Measurements from ENCODE around the gene KIF17. TPM values are rescaled to one million over a fixed set of nuclear protein-coding genes. Genes with fewer than 3 reads are reported as not detected.

KIF17 gene
- total RNA-seq (2014; rRNA removed; shearing (Covaris generic)): 1.9 and 4.0 TPM in 2 replicates

DNA sequence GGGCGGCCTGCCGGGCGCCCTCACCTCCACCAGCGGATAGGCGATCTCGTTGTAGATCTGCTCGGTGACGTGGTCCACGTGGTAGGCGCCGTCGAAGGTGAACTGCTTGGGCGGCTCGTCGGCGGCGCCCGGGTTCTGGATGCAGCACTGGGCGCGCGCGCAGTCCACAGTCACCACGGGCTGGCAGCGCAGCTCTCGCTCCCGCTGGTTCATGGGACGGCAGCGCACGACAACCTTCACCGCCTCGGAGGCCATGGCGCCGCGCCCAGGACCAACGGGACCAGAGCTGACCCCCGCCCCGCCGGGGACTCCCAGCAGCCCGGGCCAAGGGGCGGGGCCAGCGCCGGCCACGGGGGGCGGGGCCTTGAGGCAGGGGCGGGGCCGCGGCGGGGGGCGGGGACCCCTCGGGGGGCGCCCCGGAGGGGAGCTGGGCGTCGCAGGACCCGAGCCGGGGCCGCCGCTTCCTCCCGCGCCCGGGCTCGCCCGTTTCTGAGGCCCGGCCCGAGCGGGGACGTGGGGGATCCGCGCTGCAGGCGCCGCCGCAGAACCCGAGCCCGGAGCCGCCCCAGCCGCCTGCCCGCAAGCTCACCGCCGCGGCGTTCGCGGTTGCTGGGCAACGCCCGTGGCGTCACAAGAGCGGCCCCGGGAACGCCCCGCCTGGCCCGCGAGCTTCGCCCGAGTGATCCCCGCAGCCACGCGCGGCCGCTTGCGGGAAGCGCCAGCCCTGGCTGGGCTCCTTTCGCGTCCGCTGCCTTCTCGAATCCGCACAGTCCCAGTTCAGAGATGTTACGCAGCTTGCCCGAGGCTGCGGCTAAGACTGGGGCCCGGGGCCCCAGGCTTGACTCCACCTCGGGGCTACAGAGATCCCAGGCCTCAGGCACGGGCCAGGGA, at the start of gene KIF17:
KIF17 (minus strand) TSS at position 556 of the 891 bp plus-strand sequence; CDS start at position 255, 301 bp downstream.
- Histone ChIP-seq H3K9me3 (replicated peaks) (0 out of 2 replicates have a peak, but pooled peaks cover 6% of the 10 kb centered on the region), H3K4me3 (peak within 1 kb of the TSS; percentile 47), H3K36me3 (no peaks in the 10 kb centered on the region), H3K27ac (no peak within 1 kb of the TSS), H3K4me1 (replicated peaks) (peaks cover 10% of the 10 kb centered on the region), H3K27me3 (replicated peaks) (no peaks in the 10 kb centered on the region)
- DNase-seq (ENCODE audit: low read depth in 1 of 2, low spot score in 2 of 2): peak; percentile 48 to 73

DNA sequence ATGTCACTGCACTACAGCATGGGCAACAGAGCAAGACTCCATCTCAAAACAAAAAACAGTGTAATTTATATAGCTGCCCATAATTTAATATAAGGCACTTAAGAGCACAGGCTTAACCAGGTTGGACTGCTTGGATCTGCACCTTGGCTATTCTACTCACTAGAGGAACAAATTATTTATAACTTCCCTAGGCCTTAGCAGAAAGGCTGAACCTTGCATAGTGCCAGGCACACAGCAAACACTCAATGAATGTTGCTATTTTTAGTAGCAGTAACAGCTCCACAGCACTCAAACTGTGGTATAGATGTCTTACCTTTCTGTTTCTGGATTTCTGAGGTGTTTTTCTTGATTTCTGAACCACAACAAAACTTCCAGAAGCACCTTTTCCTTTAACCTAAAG, 49.5 kb upstream of the KIF17 start:
- H3K27me3 ChIP-seq (replicated peaks): no peaks in the 10 kb centered on the region
- 0 out of 2 replicates have a peak, but pooled peaks cover 3% of the 10 kb centered on the region for H3K4me1 ChIP-seq (replicated peaks)
- peaks cover 99% of the 10 kb centered on the region for H3K36me3 ChIP-seq
- H3K9me3 ChIP-seq (replicated peaks): no peaks in the 10 kb centered on the region
- H3K27ac ChIP-seq: no peak overlapping the region
- H3K4me3 ChIP-seq: no peak overlapping the region
- DNase-seq (ENCODE audit: low read depth in 1 of 2, low spot score in 2 of 2): no peak

DNA sequence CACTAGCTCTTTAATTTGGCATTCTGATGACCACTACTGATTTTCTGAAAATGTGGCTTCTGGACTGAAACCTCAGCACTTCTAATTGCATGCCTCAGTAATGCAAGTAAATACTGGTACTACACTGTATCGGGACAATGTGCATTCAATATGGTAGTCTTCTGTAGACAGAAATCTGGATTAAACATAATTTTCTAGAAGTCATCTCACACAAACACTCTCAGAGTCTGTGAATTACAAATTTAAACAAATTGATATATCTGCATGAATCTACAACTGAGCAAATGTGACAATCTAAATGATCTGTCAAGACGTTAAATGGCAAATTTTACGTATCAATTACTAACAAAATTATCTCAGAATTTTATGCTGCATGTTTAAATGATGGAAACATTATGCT, 45.6 kb upstream of the KIF17 start:
- Histone ChIP-seq H3K36me3 (peaks cover 98% of the 10 kb centered on the region), H3K4me1 (replicated peaks) (no peaks in the 10 kb centered on the region), H3K9me3 (replicated peaks) (no peaks in the 10 kb centered on the region), H3K27ac (no peak overlapping the region), H3K4me3 (no peak overlapping the region), H3K27me3 (replicated peaks) (no peaks in the 10 kb centered on the region)
- DNase-seq (ENCODE audit: low read depth in 1 of 2, low spot score in 2 of 2): no peak

DNA sequence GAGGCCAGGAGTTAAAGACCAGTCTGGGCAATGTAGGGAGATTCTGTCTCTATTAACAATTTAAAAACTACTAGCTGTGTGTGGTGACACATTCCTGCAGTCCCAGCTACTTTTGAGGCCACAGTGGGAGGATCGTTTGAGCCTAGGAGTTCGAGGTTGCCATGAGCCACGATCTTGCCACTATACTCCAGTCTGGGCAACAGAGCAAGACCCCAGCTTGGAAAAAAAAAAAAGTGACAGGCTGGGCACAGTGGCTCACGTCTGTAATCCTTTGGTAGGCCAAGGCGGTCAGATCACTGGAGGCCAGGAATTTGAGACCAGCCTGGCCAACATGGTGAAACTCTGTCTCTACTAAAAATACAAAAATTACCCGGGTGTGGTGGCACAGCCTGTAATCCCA, 42.5 kb upstream of the KIF17 start:
- Histone ChIP-seq H3K36me3 (peaks cover 98% of the 10 kb centered on the region), H3K4me3 (no peak overlapping the region), H3K4me1 (replicated peaks) (no peaks in the 10 kb centered on the region), H3K27me3 (replicated peaks) (no peaks in the 10 kb centered on the region), H3K27ac (no peak overlapping the region), H3K9me3 (replicated peaks) (no peaks in the 10 kb centered on the region)
- DNase-seq (ENCODE audit: low read depth in 1 of 2, low spot score in 2 of 2): no peak

DNA sequence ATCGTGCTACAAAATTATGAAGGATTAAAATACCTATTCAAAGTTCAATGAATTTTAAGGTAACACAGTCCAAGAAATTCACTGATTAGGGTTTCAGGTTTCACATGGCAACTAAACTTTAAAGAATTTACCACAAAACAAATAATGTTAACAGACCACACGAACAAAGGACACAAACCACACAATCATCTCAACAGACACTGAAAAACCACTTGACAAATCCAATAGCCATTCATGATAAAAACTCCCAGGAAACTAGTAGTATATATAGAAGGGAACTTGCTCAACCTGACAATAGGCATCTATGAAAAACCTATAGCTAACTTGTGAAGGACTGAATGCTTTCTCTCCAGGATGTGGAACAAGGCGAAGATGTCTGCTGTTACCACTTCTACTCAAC, 35.8 kb upstream of the KIF17 start:
- peak in 1 of 2 experiments; percentile 44 for DNase-seq (ENCODE audit: low read depth in 1 of 2, low spot score in 2 of 2)
- Histone ChIP-seq H3K27me3 (replicated peaks) (no peaks in the 10 kb centered on the region), H3K27ac (no peak overlapping the region), H3K9me3 (replicated peaks) (no peaks in the 10 kb centered on the region), H3K4me1 (replicated peaks) (peaks cover 7% of the 10 kb centered on the region), H3K4me3 (no peak overlapping the region), H3K36me3 (peaks cover 92% of the 10 kb centered on the region)

DNA sequence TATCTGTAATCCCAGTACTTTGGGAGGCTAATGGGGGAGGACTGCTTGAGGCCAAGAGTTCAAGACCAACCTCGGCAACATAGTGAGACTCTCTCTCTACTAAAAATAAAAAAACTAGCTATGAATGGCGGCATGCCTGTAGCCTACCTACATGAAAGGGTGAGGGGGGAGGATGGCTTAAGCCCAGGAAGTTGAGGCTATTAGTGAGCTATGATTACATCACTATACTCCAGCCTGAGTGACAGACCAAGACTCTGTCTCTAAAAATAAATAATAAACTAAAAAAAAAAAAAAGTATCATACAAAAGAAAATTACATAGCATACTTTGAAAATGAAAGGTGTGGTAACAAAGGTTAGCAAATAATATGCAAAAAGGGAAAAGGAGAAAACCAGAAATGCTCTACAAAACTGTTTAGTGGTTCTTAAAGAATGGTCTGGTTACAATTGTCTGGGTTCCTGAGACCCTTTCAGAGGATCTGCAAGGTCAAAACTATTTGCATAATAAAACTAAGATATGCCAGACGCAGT, 33.7 kb upstream of the KIF17 start:
- Histone ChIP-seq H3K27ac (no peak overlapping the region), H3K4me3 (no peak overlapping the region), H3K9me3 (replicated peaks) (no peaks in the 10 kb centered on the region), H3K4me1 (replicated peaks) (peaks cover 7% of the 10 kb centered on the region), H3K27me3 (replicated peaks) (no peaks in the 10 kb centered on the region), H3K36me3 (peaks cover 92% of the 10 kb centered on the region)
- DNase-seq (ENCODE audit: low read depth in 1 of 2, low spot score in 2 of 2): no peak

DNA sequence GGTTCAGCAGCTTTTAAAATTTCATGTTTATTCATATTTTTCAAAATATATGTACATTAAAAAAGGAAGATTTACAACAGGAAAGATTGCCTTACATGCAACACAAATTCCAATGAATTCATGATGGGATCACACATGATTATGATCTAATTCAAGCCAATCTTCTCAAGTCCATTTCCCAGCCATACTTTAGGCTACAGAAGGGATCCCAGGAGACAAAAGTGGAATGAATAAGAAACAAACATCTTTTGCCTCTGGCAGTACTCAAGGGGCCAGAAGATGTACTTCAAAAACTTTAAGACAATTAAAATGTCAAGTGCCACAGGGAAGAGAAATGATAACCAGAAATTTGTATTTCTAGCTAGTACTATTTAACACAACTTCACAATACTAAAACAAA, 24.9 kb upstream of the KIF17 start:
- DNase-seq (ENCODE audit: low read depth in 1 of 2, low spot score in 2 of 2): no peak
- Histone ChIP-seq H3K36me3 (peaks cover 86% of the 10 kb centered on the region), H3K27ac (no peak overlapping the region)

DNA sequence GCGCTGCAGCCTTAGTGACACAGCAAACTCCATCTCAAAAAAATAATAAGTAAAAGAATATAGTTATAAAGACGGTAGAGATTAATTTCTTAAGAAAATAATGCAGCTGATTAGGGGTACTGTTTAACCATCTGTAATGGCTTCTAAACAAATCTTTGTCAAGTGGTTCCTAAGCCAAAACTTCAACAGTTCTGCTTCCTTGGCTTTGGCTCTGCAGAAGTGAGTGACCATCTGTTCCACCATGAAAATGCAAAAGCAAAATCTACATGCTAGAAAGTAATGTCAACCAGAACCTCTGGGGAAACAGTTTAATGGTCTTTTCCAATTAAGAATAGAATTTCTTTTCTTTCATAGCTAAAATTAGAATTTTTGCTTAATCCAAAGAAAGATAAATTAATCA, 23.0 kb upstream of the KIF17 start:
- Histone ChIP-seq H3K4me3 (no peak overlapping the region), H3K4me1 (replicated peaks) (peaks cover 26% of the 10 kb centered on the region), H3K27ac (peak overlapping the region; percentile 85), H3K9me3 (replicated peaks) (no peaks in the 10 kb centered on the region), H3K36me3 (peaks cover 76% of the 10 kb centered on the region), H3K27me3 (replicated peaks) (no peaks in the 10 kb centered on the region)
- no peak for DNase-seq (ENCODE audit: low read depth in 1 of 2, low spot score in 2 of 2)

More for the DNA sequence above, 24.9 kb upstream of the KIF17 start:
- no peaks in the 10 kb centered on the region for H3K9me3 ChIP-seq (replicated peaks)
- no peaks in the 10 kb centered on the region for H3K27me3 ChIP-seq (replicated peaks)
- no peak overlapping the region for H3K4me3 ChIP-seq
- peaks cover 26% of the 10 kb centered on the region for H3K4me1 ChIP-seq (replicated peaks)

DNA sequence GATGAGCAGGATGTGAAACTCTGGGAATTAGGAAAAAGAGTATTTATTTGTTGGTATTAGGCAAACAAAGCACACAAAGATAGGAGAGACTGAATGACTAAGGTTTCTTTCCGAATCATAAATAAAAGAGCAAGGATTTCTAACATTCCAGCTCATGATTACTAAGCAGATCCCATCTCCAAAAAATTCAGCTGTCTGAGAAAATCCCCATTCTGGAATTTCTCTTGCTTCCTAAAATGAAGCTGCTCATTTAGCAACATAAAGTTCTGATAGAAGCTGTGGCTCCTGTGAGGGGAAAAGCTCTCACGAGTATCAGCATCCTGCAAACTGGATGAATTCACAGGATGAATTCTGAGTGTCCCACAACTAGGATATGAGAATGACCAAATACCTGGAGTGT, 21.4 kb upstream of the KIF17 start:
- Histone ChIP-seq H3K4me1 (replicated peaks) (peaks cover 26% of the 10 kb centered on the region), H3K9me3 (replicated peaks) (no peaks in the 10 kb centered on the region), H3K27ac (peak overlapping the region; percentile 85), H3K4me3 (no peak overlapping the region), H3K36me3 (peaks cover 60% of the 10 kb centered on the region), H3K27me3 (replicated peaks) (no peaks in the 10 kb centered on the region)
- DNase-seq (ENCODE audit: low read depth in 1 of 2, low spot score in 2 of 2): peak in 1 of 2 experiments; percentile 81

DNA sequence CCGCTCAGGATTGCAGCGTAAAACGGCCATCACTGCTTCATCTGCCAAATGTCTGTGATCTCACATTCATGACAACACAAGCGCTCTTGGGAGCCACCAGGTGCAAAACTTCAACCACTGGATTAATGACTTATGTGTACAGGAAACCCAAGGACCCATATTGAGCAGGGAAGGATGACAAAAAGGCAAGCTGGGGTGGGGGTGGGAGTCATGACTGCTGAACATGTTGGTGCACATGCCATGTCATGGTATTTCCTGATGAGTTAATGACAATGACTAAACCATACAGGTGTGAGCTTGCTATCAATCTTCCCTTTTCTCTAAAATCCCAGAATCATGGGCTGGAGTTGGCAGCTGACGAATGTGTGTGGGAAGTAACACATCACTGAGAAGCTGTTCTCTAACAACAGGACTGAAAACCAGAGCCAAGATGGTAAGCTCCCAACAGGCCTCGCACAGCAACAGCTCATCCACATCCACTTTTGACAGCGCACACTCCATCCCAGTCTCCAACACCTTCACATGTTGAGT, 17.8 kb upstream of the KIF17 start:
- H3K9me3 ChIP-seq (replicated peaks): no peaks in the 10 kb centered on the region
- DNase-seq (ENCODE audit: low read depth in 1 of 2, low spot score in 2 of 2): no peak
- peaks cover 26% of the 10 kb centered on the region for H3K36me3 ChIP-seq
- no peak overlapping the region for H3K4me3 ChIP-seq
- no peak overlapping the region for H3K27ac ChIP-seq
- peaks cover 48% of the 10 kb centered on the region for H3K4me1 ChIP-seq (replicated peaks)
- peaks cover 10% of the 10 kb centered on the region; the same call in 1 of the 2 replicates for H3K27me3 ChIP-seq (replicated peaks)

DNA sequence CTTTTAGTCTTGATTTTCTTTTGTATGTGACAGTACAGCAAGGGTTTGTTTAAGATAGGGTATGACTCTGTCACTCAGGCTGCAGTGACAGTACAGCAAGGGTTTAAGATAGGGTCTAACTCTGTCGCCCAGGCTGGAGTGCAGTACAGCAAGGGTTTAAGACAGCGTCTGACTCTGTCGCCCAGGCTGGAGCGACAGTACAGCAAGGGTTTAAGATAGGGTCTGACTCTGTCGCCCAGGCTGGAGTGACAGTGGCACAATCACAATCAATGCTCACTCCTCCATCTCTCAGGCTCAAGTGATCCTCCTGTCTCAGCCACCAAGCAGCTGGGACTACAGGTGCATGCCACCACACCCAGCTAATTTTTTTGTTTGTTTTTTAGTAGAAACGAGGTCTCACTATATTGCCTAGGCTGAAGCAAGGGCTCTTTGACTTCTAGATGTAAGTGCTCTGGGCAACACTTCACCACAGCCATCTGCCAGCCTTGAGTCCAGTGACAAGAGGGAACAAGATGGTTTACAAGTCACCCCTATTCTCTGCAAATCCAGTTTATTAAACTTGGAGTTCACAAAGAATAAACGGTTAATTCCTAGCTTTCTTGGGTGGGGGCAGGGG, 15.7 kb upstream of the KIF17 start:
- peak overlapping the region; percentile 66 for H3K27ac ChIP-seq
- peak in 1 of 2 experiments; percentile 39 for DNase-seq (ENCODE audit: low read depth in 1 of 2, low spot score in 2 of 2)
- H3K9me3 ChIP-seq (replicated peaks): no peaks in the 10 kb centered on the region
- peaks cover 14% of the 10 kb centered on the region for H3K36me3 ChIP-seq
- peaks cover 27% of the 10 kb centered on the region for H3K4me1 ChIP-seq (replicated peaks)
- peak overlapping the region; percentile 41 for H3K4me3 ChIP-seq
- H3K27me3 ChIP-seq (replicated peaks): peaks cover 16% of the 10 kb centered on the region; the same call in 1 of the 2 replicates

DNA sequence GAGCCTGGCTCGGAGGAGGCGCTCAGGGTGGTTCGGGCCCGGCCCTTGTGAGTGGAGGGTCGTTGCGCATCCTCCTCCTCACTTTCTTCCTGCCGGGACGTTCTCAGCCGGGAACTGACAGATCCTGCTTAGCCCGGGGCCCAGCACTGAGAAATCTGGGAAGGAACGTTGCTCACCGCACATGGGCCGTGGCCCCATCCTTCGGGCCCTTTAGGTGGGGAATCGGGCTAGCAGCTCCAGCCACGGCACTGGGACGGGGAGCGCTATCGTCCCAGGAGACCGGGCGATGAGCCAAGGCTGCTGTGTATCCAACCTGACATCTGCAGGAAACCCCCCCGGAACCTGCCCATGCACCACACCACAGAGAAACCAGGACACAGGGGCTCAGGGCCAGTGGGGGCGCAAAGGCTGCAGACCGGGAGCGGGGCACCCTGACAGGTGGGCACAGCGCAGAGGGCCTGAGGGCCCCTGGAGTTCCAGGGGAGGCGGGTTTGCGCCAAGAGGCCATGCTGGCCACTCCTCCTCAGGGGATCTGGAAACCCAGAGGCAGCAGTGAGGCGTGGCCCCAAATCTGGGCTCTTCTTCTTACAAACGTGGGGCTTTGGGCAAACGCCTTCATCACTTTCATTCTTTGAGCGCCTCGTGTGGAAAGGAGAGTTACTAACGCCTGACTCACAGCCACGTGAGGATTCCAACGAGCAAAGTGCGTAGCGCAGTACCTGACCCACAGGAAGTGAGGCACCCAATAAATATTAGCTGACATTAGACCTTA, 15.0 kb upstream of the KIF17 start, which contains the start of gene SH2D5:
SH2D5 (minus strand) TSS at position 116 of the 772 bp plus-strand sequence. CDS start 4,659 bp downstream, outside the sequence.
- Histone ChIP-seq H3K9me3 (replicated peaks) (no peaks in the 10 kb centered on the region), H3K36me3 (peaks cover 10% of the 10 kb centered on the region), H3K4me3 (peak within 1 kb of the TSS; percentile 41), H3K27me3 (replicated peaks) (peaks cover 16% of the 10 kb centered on the region; the same call in 1 of the 2 replicates), H3K4me1 (replicated peaks) (peaks cover 22% of the 10 kb centered on the region), H3K27ac (peak within 1 kb of the TSS; percentile 66)
- DNase-seq (ENCODE audit: low read depth in 1 of 2, low spot score in 2 of 2): peak; percentile 92 to 94

DNA sequence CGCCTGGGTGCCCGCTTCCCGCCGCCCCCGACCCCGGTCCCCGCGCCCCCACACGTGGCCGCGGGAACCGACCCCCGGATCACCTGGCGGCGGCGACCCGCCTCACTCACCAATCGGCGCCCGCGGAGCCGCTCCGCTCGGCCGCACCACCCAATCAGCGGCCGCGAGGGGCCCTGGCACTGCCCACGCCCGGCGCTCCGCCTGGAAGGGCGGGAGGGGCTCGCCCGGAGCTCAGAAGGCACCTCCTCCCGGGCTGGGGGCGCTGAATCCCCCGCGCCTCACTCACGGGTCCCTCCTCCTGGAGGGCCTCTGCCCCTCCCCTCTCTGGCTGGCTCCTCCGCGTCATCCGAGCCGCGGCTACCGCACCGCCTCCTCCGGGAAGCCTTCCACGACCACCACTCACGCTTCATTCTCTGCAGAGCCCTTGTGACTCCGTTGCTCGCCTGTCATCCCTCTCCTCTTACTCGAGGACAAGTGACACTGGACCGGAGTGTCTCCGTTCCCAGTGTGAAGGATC, 14.3 kb upstream of the KIF17 start:
- peak overlapping the region; percentile 51 for H3K27ac ChIP-seq
- H3K4me3 ChIP-seq: peak overlapping the region; percentile 41
- DNase-seq (ENCODE audit: low read depth in 1 of 2, low spot score in 2 of 2): peak; percentile 56 to 72
- no peaks in the 10 kb centered on the region for H3K9me3 ChIP-seq (replicated peaks)
- peaks cover 16% of the 10 kb centered on the region; the same call in 1 of the 2 replicates for H3K27me3 ChIP-seq (replicated peaks)
- H3K36me3 ChIP-seq: peaks cover 4% of the 10 kb centered on the region
- peaks cover 22% of the 10 kb centered on the region for H3K4me1 ChIP-seq (replicated peaks)

All from SJSA1 (cell line).